ENCODE measurements around the gene COPG2.

Gene COPG2

GRCh38 chr7:130668258-130669084 is at the start of gene COPG2:
Gene COPG2, minus strand, starts transcription at chr7:130668748. Its CDS starts 80 bp downstream, at chr7:130668668.
- H3K9me3 ChIP-seq (ENCODE audit: insufficient read depth, low read length), result no peaks in the 10 kb centered on the region
- no peaks in the 10 kb centered on the region for H4K20me1 ChIP-seq (ENCODE audit: insufficient read depth, low read length)
- H3K79me2 ChIP-seq (ENCODE audit: low read length), result no peaks in the 10 kb centered on the region
- no peaks in the 10 kb centered on the region for H3K27me3 ChIP-seq (ENCODE audit: low read depth, low read length)
- peak within 1 kb of the TSS; percentile 94 for H2AFZ ChIP-seq (ENCODE audit: low read depth, low read length)
- peak within 1 kb of the TSS; percentile 45 for H3K27ac ChIP-seq (ENCODE audit: low read length)
- H3K4me2 ChIP-seq (ENCODE audit: low read length), result peak within 1 kb of the TSS; percentile 82
- TF ChIP-seq CTCF (IDR thresholded peaks at IDR 0.05; ENCODE audit: low read depth, low read length) (no peak), EZH2phosphoT487 (IDR thresholded peaks at IDR 0.05; ENCODE audit: low read depth) (no peak)
- H3K36me3 ChIP-seq (replicated peaks; ENCODE audit: low read depth, low read length), result no peaks in the 10 kb centered on the region
- H3K4me3 ChIP-seq (ENCODE audit: low read length), result peak within 1 kb of the TSS; percentile 83
- H3K4me1 ChIP-seq (ENCODE audit: low read length), result peaks cover 15% of the 10 kb centered on the region
- H3K9ac ChIP-seq (ENCODE audit: low read length), result peak within 1 kb of the TSS; percentile 79

GRCh38 chr7:130712416-130712815 is 43.9 kb upstream of the COPG2 start:
- no peaks in the 10 kb centered on the region for H3K27me3 ChIP-seq (ENCODE audit: low read depth, low read length)
- H3K4me1 ChIP-seq (ENCODE audit: low read length), result no peaks in the 10 kb centered on the region
- H3K9ac ChIP-seq (ENCODE audit: low read length), result no peak overlapping the region
- H3K9me3 ChIP-seq (ENCODE audit: insufficient read depth, low read length), result no peaks in the 10 kb centered on the region
- H3K27ac ChIP-seq (ENCODE audit: low read length), result no peak overlapping the region
- H3K79me2 ChIP-seq (ENCODE audit: low read length), result no peaks in the 10 kb centered on the region
- TF ChIP-seq EZH2phosphoT487 (IDR thresholded peaks at IDR 0.05; ENCODE audit: low read depth), result no peak
- TF ChIP-seq CTCF (IDR thresholded peaks at IDR 0.05; ENCODE audit: low read depth, low read length), result no peak
- H3K4me3 ChIP-seq (ENCODE audit: low read length), result no peak overlapping the region
- H2AFZ ChIP-seq (ENCODE audit: low read depth, low read length), result no peak overlapping the region
- no peak overlapping the region for H3K4me2 ChIP-seq (ENCODE audit: low read length)
- H3K36me3 ChIP-seq (replicated peaks; ENCODE audit: low read depth, low read length), result no peaks in the 10 kb centered on the region
- H4K20me1 ChIP-seq (ENCODE audit: insufficient read depth, low read length), result no peaks in the 10 kb centered on the region

- Histone ChIP-seq H3K9ac (ENCODE audit: low read length) (no peak overlapping the region), H3K36me3 (replicated peaks; ENCODE audit: low read depth, low read length) (no peaks in the 10 kb centered on the region), H2AFZ (ENCODE audit: low read depth, low read length) (no peak overlapping the region), H3K27me3 (ENCODE audit: low read depth, low read length) (no peaks in the 10 kb centered on the region), H3K4me1 (ENCODE audit: low read length) (no peaks in the 10 kb centered on the region), H3K4me3 (ENCODE audit: low read length) (no peak overlapping the region), H3K4me2 (ENCODE audit: low read length) (no peak overlapping the region), H4K20me1 (ENCODE audit: insufficient read depth, low read length) (no peaks in the 10 kb centered on the region), H3K27ac (ENCODE audit: low read length) (no peak overlapping the region), H3K9me3 (ENCODE audit: insufficient read depth, low read length) (no peaks in the 10 kb centered on the region), H3K79me2 (ENCODE audit: low read length) (no peaks in the 10 kb centered on the region)
- no peak for TF ChIP-seq CTCF (IDR thresholded peaks at IDR 0.05; ENCODE audit: low read depth, low read length)
- TF ChIP-seq EZH2phosphoT487 (IDR thresholded peaks at IDR 0.05; ENCODE audit: low read depth), result no peak
Measured at GRCh38 chr7:130708766-130709165, 40.2 kb upstream of the COPG2 start.

GRCh38 chr7:130708001-130708400 is 39.5 kb upstream of the COPG2 start:
- H2AFZ ChIP-seq (ENCODE audit: low read depth, low read length), result no peak overlapping the region
- no peak overlapping the region for H3K4me3 ChIP-seq (ENCODE audit: low read length)
- TF ChIP-seq CTCF (IDR thresholded peaks at IDR 0.05; ENCODE audit: low read depth, low read length) (no peak), EZH2phosphoT487 (IDR thresholded peaks at IDR 0.05; ENCODE audit: low read depth) (no peak)
- no peak overlapping the region for H3K4me2 ChIP-seq (ENCODE audit: low read length)
- H3K9ac ChIP-seq (ENCODE audit: low read length), result no peak overlapping the region
- no peaks in the 10 kb centered on the region for H3K4me1 ChIP-seq (ENCODE audit: low read length)
- no peaks in the 10 kb centered on the region for H3K27me3 ChIP-seq (ENCODE audit: low read depth, low read length)
- H3K36me3 ChIP-seq (replicated peaks; ENCODE audit: low read depth, low read length), result no peaks in the 10 kb centered on the region
- no peaks in the 10 kb centered on the region for H4K20me1 ChIP-seq (ENCODE audit: insufficient read depth, low read length)
- H3K79me2 ChIP-seq (ENCODE audit: low read length), result no peaks in the 10 kb centered on the region
- no peak overlapping the region for H3K27ac ChIP-seq (ENCODE audit: low read length)
- H3K9me3 ChIP-seq (ENCODE audit: insufficient read depth, low read length), result no peaks in the 10 kb centered on the region
